Hepatocyte (in vitro differentiated cells): ENCODE results near the gene SYNGAP1. TPM values are rescaled to one million over a fixed set of nuclear protein-coding genes. Genes with fewer than 3 reads are reported as not detected.
A peak's percentile ranks its signal among the peaks of the same experiment; 100 is the strongest.

Experiments
- DNase-seq: peaks from one replicate; pipeline ENCODE4 v3.0.0-alpha.2; 2016; ENCODE audit warnings: low spot score
- H2AFZ ChIP-seq: fragments of 200-600 bp; sonication (generic); 2 replicates; pipeline ENCODE4 v1.6.0; 2016; ENCODE audit warnings: antibody characterized with exemption, mild to moderate bottlenecking
- H3K27ac ChIP-seq: fragments of 200-600 bp; sonication (generic); 2 replicates; pipeline ENCODE4 v1.5.1; 2016; ENCODE audit warnings: mild to moderate bottlenecking
- H3K27me3 ChIP-seq: fragments of 200-600 bp; sonication (generic); 2 replicates; pipeline ENCODE4 v1.6.1; 2016
- H3K36me3 ChIP-seq: fragments of 200-600 bp; sonication (generic); replicated peaks from 2 replicates; pipeline ENCODE4 v1.5.1; 2016; ENCODE audit warnings: low read depth; ENCODE audit not compliant: insufficient read depth
- H3K4me1 ChIP-seq: fragments of 200-600 bp; sonication (generic); 2 replicates; pipeline ENCODE4 v1.5.1; 2016; ENCODE audit warnings: mild to moderate bottlenecking, moderate library complexity; ENCODE audit not compliant: insufficient read depth
- H3K4me2 ChIP-seq: fragments of 200-600 bp; sonication (generic); 2 replicates; pipeline ENCODE4 v1.6.0; 2016
- H3K4me3 ChIP-seq: fragments of 200-600 bp; sonication (generic); 2 replicates; pipeline ENCODE4 v1.5.1; 2016; ENCODE audit warnings: mild to moderate bottlenecking
- H3K79me2 ChIP-seq: fragments of 200-600 bp; sonication (generic); 2 replicates; pipeline ENCODE4 v1.6.0; 2017; ENCODE audit warnings: mild to moderate bottlenecking
- H3K9me2 ChIP-seq: fragments of 200-600 bp; sonication (generic); replicated peaks from 2 replicates; pipeline ENCODE4 v1.6.0; 2017; ENCODE audit warnings: mild to moderate bottlenecking; ENCODE audit not compliant: insufficient read depth
- H3K9me3 ChIP-seq: fragments of 200-600 bp; sonication (generic); 2 replicates; pipeline ENCODE4 v1.5.1; 2016; ENCODE audit warnings: low read depth, mild to moderate bottlenecking
- H4K20me1 ChIP-seq: fragments of 200-600 bp; sonication (generic); 2 replicates; pipeline ENCODE4 v1.6.0; 2016; ENCODE audit warnings: mild to moderate bottlenecking; ENCODE audit not compliant: insufficient read depth, poor library complexity, severe bottlenecking
- EZH2 ChIP-seq: fragments of 200-600 bp; sonication (generic); IDR thresholded peaks from 2 replicates; pipeline ENCODE4 v1.6.1; 2016; ENCODE audit warnings: antibody characterized with exemption, mild to moderate bottlenecking, borderline replicate concordance
- EZH2phosphoT487 ChIP-seq: fragments of 200-600 bp; sonication (generic); IDR thresholded peaks from one replicate; pipeline ENCODE4 v1.6.1; 2018; ENCODE audit warnings: antibody characterized with exemption, mild to moderate bottlenecking, low read depth, moderate library complexity; ENCODE audit not compliant: unreplicated experiment, severe bottlenecking
- WGBS: methylation state at CpG from one replicate; pipeline ENCODE4 v1.1.6; 2016; ENCODE audit warnings: low lambda C conversion rate; ENCODE audit errors: missing lambda C conversion rate; 5-methylcytosine and 5-hydroxymethylcytosine counted together
- polyA plus RNA-seq: library from polyadenylated mRNA; unstranded; fragments of >200 nt; fragmentation: Nextera tagmentation; extraction: Ambion mirVana; gene quantifications from 2 replicates; pipeline ENCODE4 v1.2.1, GENCODE V29; 2016
- total RNA-seq: library from RNA; depleted of rRNA; stranded (reverse); fragments of >200 nt; gene quantifications from 2 replicates; pipeline ENCODE4 v1.2.3, GENCODE V29; 2014
- TF ChIP-seq, protein P1 (sequence below): fragments of 200-600 bp; sonication (generic); IDR thresholded peaks from 2 replicates; pipeline ENCODE4 v1.5.1; 2016; ENCODE audit warnings: antibody characterized with exemption, mild to moderate bottlenecking; ENCODE audit not compliant: poor library complexity

SYNGAP1 gene
- total and polyA plus RNA-seq, 2 experiments from 2014 or later = 5.7 to 6.6 TPM

DNA sequence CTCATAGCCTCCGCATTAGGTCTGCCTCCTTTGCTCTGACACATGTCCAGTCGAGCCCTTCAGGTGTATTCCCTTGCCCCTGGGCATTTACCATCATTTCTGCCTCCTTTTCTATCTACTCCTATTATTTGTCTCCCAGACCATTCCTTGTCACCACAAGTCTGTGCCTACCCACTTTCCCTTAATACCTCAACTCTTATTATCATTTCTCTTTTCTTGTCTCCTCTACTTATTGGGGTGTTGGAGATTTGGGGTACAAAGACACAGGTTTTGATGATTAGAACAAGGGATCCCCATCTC lies 1.4 kb downstream of the SYNGAP1 start:
- H4K20me1 ChIP-seq = peaks cover 3% of the 10 kb centered on the region

DNA sequence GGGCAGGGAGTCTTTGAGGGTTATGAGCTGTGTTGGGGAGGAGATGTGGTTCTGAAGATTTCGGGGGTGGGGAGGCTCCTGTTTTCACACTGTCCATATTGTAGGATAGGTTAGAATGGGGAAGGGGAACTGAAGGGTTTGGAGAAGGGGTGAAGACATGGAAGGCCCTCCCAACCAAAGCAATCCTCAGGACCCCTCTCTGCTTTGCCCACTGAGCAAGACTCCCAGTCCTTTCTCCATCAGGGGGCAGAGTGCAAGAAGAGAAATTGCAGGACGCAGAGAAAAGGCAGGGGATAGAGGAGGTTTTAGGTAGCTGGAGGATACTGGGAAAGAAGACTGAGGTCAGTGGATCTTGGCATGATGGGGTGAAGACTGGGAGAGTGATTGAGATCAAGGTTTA lies 3.9 kb downstream of the SYNGAP1 start:
- H3K9me2 ChIP-seq = no peaks in the 10 kb centered on the region
- H3K27ac ChIP-seq = peak overlapping the region; percentile 99
- peaks cover 43% of the 10 kb centered on the region for H3K79me2 ChIP-seq
- no peak overlapping the region for H3K4me3 ChIP-seq
- no peaks in the 10 kb centered on the region for H3K9me3 ChIP-seq
- H3K27me3 ChIP-seq = no peaks in the 10 kb centered on the region
- H2AFZ ChIP-seq = no peak overlapping the region
- TF ChIP-seq EZH2phosphoT487 (no peak), EZH2 (no peak)
- TF ChIP-seq, protein P1, sequence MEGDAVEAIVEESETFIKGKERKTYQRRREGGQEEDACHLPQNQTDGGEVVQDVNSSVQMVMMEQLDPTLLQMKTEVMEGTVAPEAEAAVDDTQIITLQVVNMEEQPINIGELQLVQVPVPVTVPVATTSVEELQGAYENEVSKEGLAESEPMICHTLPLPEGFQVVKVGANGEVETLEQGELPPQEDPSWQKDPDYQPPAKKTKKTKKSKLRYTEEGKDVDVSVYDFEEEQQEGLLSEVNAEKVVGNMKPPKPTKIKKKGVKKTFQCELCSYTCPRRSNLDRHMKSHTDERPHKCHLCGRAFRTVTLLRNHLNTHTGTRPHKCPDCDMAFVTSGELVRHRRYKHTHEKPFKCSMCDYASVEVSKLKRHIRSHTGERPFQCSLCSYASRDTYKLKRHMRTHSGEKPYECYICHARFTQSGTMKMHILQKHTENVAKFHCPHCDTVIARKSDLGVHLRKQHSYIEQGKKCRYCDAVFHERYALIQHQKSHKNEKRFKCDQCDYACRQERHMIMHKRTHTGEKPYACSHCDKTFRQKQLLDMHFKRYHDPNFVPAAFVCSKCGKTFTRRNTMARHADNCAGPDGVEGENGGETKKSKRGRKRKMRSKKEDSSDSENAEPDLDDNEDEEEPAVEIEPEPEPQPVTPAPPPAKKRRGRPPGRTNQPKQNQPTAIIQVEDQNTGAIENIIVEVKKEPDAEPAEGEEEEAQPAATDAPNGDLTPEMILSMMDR = no peak
- no peak for DNase-seq
- H3K36me3 ChIP-seq = no peaks in the 10 kb centered on the region
- WGBS = 100% methylated on average over 2 of the region's 2 CpGs
- no peak overlapping the region for H3K4me2 ChIP-seq
- H3K4me1 ChIP-seq = peaks cover 36% of the 10 kb centered on the region
- no peaks in the 10 kb centered on the region for H4K20me1 ChIP-seq

More for the DNA sequence above, 1.4 kb downstream of the SYNGAP1 start:
- Histone ChIP-seq H3K9me3 (no peaks in the 10 kb centered on the region), H3K36me3 (no peaks in the 10 kb centered on the region), H3K4me1 (peaks cover 30% of the 10 kb centered on the region), H3K4me2 (peak overlapping the region; percentile 75), H3K79me2 (peaks cover 39% of the 10 kb centered on the region), H3K4me3 (no peak overlapping the region), H3K9me2 (no peaks in the 10 kb centered on the region), H3K27me3 (no peaks in the 10 kb centered on the region), H2AFZ (no peak overlapping the region), H3K27ac (no peak overlapping the region)
- WGBS = 82% methylated on average over 2 of the region's 2 CpGs
- TF ChIP-seq, protein P1 = no peak
- no peak for TF ChIP-seq EZH2
- TF ChIP-seq EZH2phosphoT487 = no peak
- DNase-seq = no peak

DNA sequence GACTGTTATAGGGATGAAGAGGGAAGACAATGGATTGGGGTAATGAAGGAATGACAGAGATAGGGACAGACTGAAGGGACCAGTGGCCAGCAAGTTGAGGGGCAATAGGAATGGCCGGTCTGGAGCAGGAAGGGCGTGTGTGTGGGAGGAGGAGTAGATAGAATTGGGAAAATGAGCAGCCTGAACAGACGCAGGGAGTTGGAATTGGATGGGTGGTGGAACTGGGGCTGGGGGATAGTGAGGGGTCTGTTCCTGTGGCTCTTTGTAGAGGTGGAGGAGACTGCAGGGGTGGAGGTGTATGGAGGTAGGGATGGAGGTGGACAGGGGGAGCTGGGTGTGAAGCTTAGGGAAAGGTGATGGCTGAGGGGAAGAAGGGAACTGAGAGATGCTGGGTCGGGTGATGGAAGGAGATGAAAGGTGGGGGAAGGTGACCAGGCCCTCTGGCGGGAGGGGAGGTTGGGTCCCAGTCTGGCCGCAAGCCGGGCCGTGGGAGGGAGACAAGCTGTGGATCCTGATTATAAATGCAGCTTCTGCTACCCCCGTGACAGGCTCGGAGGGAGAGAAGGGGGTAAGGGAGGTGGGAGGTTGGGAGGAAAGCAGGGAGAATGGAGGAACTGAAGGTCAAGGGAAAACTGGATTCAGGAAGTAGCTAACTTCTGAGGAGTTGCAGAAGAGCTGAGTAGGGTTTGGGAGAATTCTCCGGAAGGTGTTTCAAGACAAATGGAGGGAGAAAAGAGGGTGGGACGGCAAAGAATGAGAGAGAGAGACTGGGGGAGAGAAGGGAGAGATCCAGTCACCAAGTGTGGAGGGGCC lies 5.2 kb downstream of the SYNGAP1 start:
- peak overlapping the region; percentile 42 for H2AFZ ChIP-seq
- peak overlapping the region; percentile 91 for H3K4me2 ChIP-seq
- peaks cover 50% of the 10 kb centered on the region for H3K79me2 ChIP-seq
- H3K4me1 ChIP-seq = peaks cover 32% of the 10 kb centered on the region
- peak overlapping the region; percentile 66 for H3K4me3 ChIP-seq
- no peaks in the 10 kb centered on the region for H3K36me3 ChIP-seq
- H3K27ac ChIP-seq = peak overlapping the region; percentile 99
- 20% methylated on average over 11 of the region's 12 CpGs for WGBS
- DNase-seq = no peak
- H4K20me1 ChIP-seq = no peaks in the 10 kb centered on the region
- H3K27me3 ChIP-seq = no peaks in the 10 kb centered on the region
- no peaks in the 10 kb centered on the region for H3K9me3 ChIP-seq
- no peaks in the 10 kb centered on the region for H3K9me2 ChIP-seq
- TF ChIP-seq EZH2 (no peak), EZH2phosphoT487 (no peak)
- TF ChIP-seq, protein P1 = no peak
